HG02885 (cell line): Measurements from ENCODE around the gene ATG3.
A peak's percentile ranks its signal among the peaks of the same experiment; 100 is the strongest.

Experiments used
- ATAC-seq: cut with Tn5 transposase; IDR thresholded peaks from one replicate; pipeline ENCODE4 v1.9.1; 2021; ENCODE audit warnings: mild to moderate bottlenecking; ENCODE audit not compliant: unreplicated experiment, poor library complexity

Gene ATG3

DNA sequence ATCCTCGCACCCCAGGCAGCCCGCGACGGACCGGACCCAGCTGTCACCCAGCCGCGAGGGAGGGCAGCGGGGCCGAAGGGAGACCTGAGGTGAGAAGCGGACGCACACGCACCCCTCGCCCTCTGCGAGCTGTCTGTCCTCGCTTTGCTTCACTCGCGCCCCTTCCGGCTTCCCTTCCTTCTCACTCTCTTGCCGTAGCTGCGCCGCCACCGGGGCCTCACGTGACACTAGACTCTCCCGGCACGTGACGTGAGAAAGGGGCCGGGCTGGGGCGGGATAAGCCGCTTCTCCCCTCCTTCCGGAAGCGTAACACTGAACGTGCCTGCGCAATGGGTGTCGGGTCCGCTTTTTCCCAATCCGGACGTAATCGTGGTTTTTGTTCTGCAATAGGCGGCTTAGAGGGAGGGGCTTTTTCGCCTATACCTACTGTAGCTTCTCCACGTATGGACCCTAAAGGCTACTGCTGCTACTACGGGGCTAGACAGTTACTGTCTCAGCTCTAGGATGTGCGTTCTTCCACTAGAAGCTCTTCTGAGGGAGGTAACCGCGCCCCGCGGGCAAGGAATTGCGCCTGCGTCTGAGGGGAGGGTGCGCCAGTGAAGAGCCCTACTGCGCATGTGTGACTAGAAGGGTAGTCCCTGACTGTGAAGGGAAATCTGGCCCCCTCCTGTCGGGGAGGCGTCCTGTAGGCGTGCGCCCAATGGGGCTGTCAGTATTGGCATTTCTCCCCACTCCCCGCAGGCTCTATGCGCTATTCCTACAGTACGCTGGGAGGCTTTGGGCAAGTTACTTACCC, at the start of gene ATG3, which contains the start of gene SLC35A5:
TSS of gene ATG3 (minus strand) at position 229 of the 796 bp plus-strand sequence. CDS start 434 bp downstream, outside the sequence.
TSS of gene SLC35A5 (plus strand) at position 312 of the 796 bp plus-strand sequence. CDS start 1,359 bp downstream, outside the sequence.
- peak; percentile 82 for ATAC-seq

DNA sequence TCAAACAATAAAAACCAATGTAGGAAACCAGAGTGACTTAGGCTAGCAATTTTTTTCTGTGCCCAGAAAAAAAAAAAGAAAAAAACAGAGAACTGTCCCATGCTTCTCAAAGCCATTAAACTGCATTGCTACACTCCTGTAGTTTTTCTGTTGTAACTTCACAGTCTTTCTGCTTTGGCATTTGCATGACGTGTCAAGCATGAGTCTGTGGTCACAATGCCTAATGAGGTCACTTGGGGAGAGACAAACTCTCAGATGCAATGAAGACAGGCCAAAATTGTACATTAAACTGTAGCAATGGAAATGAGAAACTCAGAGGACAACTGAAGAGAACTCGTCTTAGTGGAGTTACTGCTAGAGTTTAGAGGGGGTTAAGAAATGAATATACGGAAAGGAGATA, 48.4 kb upstream of the ATG3 start:
- no peak for ATAC-seq

DNA sequence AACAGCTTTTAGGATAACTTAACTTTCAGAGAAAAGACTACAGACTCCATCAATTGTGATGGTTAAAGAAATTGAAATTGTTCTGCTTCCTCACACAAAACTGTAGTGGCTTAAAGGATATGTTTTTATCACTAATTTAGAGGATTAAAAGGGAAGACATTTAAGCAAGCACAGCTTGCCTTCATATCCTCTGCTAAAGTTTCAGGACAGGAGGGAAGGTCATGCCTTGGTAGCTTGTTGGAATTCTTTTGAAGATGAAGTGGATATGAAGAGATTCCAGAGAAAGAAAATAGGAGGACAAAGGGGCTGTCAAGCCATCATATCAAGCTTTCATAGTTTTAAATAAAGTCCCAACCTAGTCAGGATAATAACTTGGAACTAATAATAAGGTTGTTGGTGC, 46.1 kb upstream of the ATG3 start:
- ATAC-seq: no peak

DNA sequence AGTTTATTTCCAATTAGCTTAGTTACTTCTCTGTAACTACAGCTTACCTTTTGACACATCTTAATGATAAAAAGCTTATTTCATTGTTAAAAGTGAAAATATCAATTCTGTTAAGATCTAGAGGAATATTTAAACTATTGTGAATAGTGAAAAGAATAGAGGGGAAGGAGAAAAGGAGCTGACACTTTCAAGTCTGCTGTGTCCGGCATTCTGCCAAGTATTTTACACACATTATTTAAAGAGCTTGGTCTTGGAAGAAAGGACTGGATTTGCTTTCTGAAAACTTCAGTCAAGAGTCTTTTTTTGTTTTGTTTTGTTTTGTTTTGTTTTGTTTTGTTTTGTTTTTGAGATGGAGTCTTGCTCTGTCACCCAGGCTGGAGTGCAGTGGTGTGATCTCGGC, 44.3 kb upstream of the ATG3 start:
- ATAC-seq: no peak

DNA sequence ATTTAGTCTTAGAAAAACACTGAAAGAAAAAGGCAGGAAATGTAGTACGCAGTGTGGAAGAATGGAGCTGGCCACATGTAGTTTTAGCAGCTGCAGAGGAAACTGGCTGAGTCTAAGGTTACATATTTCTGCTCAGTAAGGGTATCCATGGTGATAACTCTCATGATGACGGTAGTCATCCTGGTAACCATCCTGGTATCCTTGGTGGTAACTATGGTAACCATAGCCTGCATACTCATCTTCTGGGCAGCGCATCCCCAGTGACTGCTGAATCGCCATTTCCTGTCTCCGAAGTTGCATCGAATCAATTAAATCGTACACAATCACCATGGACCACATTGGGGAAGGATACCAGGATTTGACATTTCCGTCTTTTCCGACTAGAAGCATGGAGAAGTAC, 43.5 kb upstream of the ATG3 start:
- ATAC-seq: no peak

DNA sequence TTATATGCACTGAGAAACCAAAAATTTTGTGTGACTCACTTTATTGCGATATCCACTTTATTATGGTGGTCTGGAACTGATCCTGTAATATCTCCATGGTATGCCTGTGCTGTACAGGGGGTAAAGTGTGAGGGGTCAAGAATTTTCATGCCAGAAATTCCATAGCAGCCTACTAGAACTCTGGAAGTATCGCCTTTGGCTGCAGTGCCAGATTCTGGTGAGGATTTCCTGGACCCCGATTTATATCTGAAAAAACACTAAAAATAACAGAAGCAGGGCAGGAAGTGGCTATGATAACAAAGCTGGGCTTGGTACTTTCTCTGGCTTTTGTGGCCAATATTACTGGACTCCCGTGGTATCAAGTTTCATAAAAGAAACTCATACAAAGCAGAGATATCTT, 42.8 kb upstream of the ATG3 start:
- ATAC-seq: no peak

DNA sequence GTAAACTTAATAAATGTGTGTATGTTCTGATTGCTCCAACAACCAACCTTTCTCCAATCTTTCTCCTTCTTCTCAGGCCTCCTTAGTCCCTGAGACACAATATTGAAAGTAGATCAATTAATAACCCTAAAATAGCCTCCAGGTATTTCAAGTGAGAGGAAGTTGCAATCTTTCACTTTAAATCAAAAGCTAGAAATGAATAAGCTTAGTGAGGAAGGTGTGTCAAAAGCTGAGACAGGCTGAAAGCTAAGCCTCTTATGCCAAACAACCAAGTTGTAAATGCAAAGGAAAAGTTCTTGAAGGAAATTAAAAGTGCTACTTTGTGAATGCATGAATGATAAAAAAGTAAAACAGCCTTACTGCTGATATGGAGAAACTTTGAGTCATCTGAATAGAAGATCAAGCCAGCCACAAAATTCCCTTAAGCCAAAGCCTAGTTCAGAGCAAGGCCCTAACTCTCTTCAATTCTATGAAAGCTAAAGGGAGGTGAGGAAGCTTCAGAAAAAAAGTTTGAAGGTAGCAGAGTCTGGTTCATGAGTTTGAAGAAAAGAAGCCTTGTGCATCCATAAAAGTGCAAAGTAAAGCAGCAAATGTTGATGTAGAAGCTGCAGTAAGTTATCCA, 40.6 kb upstream of the ATG3 start:
- ATAC-seq: peak; percentile 82

DNA sequence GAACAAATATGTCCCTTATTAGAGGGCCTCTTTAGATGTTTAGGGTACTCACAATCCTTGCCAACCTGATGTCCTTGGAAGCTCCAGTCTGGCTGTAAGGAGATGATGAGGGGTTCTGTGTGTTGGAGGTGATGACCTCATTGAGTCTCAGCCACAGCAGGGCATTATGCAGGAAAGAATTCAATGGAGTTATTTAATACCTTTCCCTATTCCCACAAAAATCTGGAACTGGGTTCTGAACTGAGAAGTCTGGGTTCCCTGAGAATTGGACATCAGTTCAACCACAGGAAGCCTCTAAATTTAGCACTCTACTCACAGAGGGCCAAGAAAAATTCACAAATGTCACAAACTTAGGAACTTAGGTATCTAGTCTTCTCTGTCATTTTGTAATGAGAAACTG, 37.0 kb upstream of the ATG3 start:
- no peak for ATAC-seq

DNA sequence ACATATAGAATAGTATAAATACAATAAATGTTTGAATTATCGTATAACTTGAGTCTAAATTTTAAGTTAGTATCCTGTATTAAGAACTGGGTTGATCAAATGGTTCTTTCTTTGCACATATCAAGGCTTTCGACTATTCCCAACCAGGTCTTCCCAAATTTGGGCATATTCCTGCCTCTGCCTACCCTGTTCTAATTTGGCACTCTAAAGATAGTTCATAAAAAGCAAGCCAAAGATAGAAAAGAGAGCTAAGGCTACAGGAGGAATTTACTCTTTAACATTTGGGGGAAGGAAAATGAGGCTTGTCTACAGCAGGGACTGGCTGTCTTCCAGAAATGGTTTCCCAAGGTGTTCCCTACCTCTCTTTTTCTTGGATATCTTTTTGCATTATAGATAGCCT, 36.2 kb upstream of the ATG3 start:
- no peak for ATAC-seq

DNA sequence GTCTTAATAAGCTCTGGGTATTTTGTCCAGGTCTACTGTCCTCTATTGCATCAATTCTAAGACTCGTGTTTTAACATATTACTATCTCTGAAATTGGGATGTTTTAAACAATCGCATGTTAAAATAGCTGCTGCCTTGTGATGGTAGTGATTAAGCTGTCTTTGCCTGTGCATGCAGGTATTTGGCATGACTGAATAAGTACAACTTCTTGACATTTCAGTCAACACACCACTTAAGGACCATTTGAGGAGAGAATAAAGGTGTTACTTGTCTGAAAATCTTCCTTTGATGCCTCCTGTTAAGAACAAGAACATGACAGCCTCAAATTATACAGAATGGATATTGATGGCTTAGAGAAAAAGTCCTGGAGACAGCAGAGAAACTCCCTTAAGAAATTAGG, 33.1 kb upstream of the ATG3 start:
- no peak for ATAC-seq

DNA sequence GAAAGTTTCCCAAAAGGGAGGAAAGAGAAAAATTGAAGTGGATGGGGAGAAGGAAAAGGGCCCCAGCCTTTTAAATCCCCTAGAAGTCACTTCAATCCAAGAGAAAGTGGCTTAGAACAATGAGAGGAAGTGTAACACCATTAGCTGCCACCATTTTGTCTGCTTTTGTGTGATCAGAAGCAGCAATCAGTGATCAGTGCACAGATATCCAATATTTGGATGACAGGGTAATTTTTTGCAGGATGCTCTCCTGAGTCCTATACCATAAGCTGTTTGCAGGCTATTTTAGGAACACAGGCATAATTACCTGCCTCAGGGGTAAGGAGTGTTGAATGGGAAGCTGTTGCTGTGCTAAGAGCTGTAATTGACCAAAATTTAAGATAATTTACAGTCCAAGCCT, 31.5 kb upstream of the ATG3 start:
- ATAC-seq: no peak

DNA sequence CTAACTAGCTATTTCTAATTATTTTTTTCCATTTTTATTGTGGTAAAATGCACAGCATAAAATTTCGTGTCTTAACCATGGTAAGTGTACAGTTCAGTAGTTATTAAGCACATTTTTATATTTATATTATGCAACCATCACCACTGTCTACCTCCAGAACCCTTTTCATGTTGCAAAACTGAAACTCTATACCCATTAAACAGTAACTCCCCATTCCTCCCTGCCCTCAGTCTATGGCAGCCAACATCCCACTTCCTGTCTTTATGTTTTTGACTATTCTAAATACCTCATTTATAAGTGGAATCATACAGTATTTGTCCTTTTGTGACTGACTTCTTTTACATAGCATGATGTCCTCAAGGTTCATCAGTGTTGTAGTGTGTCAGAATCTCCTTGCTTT, 25.6 kb upstream of the ATG3 start:
- no peak for ATAC-seq

DNA sequence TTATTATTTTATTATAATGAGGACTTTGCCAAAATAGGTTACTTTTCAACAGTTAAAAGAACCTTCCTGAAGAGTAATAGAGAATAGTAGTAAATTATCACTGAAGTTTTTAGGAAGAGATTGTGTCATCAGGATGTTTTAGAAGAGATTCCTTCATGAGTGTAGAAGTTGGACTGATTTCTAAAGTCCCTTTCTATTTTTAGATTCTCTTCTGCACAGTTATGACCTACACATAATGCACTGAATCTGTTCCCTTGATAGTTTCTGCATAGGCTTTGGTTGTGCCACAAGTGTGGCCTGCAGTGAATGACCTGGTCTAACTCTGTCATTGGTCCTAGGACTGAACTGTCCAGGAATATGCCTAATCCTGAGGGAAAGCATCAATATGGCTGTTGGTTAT, 24.0 kb upstream of the ATG3 start:
- ATAC-seq: no peak

DNA sequence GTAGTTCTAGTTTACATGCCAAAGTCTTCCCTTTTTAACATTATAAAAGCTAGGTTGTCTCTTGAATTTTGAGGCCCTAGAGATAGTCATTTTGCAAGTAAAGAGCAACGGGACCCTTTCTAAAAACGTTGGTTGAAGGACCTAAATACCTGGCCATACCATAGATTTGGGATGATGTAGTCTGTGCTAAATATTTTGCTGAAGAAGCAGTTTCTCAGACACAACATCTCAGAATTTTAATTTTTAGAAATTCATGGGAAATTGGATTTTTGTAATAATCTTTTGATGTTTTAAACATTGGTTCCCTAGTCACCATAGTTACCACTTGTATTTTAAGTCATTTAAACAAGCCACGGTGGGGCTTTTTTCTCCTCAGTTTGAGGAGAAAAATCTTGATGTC, 21.3 kb upstream of the ATG3 start:
- no peak for ATAC-seq

DNA sequence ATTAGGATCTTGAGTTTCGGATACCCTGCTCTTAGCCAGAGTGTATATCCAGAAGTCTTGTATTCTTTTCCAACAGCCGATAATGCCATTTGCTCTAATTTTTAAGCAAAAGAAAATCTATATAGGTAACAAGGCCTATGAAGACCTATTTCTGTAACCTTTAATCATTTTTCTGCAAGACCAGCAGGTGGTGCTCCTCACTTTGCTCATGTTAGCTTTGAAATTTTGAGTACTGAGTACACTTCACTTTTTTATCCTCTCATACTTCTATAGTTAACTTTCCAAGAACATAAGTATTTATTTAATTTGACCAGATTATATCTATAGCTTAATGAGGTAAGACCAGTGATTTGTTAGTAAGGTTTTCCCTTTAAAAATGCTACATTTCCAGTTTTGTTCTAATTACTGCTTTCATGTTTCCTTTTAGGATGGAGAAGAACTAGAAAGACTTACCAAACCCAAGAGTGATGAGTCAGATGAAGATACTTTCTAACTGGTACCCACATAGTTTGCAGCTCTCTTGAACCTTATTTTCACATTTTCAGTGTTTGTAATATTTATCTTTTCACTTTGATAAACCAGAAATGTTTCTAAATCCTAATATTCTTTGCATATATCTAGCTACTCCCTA, 20.6 kb upstream of the ATG3 start:
- peak; percentile 50 for ATAC-seq

DNA sequence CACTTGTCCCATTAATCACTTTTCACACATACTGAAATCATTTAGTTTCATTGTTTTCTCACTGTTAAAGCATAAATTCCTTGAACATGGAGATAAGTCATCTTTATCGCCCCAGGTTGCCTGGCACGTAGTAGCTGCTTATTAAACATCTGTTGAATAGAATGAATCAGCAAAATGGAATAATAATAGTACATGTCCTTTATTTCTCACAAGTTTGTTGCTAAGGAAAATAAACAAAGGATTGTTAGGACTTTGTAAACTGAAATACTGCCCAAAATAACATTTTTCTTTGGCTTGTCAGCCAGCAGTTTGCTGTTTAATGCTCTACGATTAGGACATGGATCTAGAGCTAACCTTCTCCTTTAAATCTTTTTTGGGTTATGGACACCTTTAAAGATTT, 17.9 kb upstream of the ATG3 start:
- no peak for ATAC-seq

DNA sequence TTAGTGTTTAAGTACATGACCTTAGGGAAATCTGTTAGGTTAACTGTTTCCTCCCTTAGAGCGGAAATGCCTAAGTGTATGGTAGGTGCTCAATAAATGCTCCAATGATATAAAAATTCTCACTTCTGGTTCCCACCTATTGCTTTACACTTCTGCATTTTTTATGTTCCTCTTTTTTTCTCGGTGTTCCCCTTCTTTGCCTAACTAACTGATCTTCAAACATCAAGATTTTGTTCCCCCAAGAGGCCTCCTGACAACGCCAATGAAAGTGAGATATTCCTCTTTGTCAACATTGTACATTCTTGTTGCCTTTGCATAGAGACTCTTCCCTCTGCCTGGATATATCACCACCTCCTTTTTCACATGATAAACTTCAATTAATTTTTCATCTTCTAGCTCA, 17.5 kb upstream of the ATG3 start:
- ATAC-seq: no peak

DNA sequence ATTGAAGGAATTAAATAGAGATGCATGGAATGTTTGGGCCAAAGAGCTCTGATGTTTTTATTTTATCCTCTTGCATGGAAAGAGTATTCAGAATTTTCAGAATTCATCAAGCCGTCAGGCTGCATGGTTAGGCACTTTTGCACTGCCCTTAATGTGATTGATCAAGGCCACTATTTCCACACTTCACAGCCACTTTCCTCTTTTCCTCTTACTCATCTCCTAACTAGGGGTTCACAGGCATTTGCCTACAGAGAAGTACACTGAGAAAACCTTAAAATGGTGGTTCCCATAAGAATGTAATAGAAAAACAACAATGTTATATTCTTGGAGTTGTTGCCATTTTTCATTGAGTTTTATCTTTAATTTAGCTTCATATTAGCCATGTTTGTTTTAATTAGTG, 10.9 kb upstream of the ATG3 start:
- no peak for ATAC-seq

DNA sequence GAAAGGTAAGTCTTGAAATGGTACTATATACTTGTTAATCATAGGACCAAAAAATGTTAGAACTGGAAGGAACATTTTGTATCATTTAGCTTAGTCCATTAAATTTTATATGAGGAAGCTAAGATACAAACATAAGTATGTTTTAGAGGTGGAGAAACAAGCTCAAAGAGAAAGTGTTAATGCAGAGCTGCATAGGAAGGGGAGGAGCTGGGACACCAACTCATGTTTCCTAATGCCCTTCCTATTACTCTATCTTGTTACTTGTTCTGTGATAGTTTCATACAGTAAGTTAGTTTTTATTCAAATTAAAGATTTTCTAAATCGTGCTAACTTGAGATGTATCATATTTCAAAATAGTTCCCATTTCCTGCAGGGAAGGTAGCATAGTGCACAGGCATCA, 7.5 kb upstream of the ATG3 start:
- ATAC-seq: no peak

DNA sequence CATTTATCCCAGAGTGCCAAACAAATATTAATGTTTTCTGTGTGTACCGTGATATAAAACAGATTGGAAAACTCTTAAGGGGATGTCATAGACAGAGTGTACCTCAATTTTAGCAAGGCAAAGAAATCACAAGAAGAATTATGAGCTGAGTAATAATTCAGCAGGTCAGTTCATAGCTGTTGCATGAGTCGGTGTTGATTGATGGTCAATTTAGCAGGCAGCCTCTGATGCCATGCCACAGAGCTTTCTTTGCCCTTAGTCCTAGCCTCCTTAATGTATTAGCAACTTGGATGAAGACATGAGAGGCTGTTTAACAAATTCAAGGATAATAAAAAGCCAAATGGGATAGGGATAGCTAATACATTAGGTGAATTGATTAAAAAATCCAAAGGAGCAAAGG, 6.9 kb upstream of the ATG3 start:
- no peak for ATAC-seq

DNA sequence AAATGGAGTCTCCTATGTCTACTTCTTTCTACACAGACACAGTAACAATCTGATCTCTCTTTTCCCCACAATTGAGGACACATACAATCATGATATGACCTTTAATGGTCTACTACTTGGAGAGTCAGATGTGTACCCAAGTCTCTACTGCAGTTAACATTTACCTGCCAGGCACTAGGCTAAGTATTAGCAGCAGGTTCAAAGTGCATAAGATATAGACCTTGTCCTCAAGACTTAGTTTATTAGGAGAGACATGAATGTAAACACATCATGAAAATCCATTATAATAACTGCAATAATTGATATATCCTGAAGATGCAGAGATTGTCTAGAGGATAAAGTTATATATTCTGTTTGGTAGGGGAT, 3.2 kb upstream of the ATG3 start:
- no peak for ATAC-seq
